GM18526 (cell line): ENCODE results near the gene TMEM204.

Source experiments
- POLR2A ChIP-seq: IDR thresholded peaks from 3 replicates; pipeline ENCODE4 v1.6.1; 2011; ENCODE audit not compliant: insufficient read length; ENCODE audit errors: extremely low read depth

The TMEM204 gene

GRCh38 chr16:1552129-1552528 lies 18.7 kb downstream of the TMEM204 start:
- TF ChIP-seq POLR2A: no peak

- no peak for TF ChIP-seq POLR2A
Observed at GRCh38 chr16:1553946-1554825, 20.7 kb downstream of the TMEM204 start.

GRCh38 chr16:1554826-1555445 lies 21.5 kb downstream of the TMEM204 start:
- TF ChIP-seq POLR2A: no peak

GRCh38 chr16:1556254-1556653 lies 22.8 kb downstream of the TMEM204 start:
- no peak for TF ChIP-seq POLR2A

GRCh38 chr16:1557074-1557473 lies 23.6 kb downstream of the TMEM204 start:
- TF ChIP-seq POLR2A: no peak

GRCh38 chr16:1557576-1557975 lies 24.1 kb downstream of the TMEM204 start:
- TF ChIP-seq POLR2A: no peak

GRCh38 chr16:1559446-1559975 lies 26.0 kb downstream of the TMEM204 start:
- no peak for TF ChIP-seq POLR2A

- no peak for TF ChIP-seq POLR2A
Observed at GRCh38 chr16:1560153-1560552, 26.7 kb downstream of the TMEM204 start.

GRCh38 chr16:1560866-1561265 lies 27.4 kb downstream of the TMEM204 start:
- TF ChIP-seq POLR2A: no peak

GRCh38 chr16:1561266-1561665 lies 27.8 kb downstream of the TMEM204 start:
- no peak for TF ChIP-seq POLR2A

GRCh38 chr16:1561836-1562235 lies 28.4 kb downstream of the TMEM204 start:
- TF ChIP-seq POLR2A: no peak

- no peak for TF ChIP-seq POLR2A
Observed at GRCh38 chr16:1563786-1564185, 30.3 kb downstream of the TMEM204 start.

GRCh38 chr16:1564325-1564724 lies 30.9 kb downstream of the TMEM204 start:
- no peak for TF ChIP-seq POLR2A

GRCh38 chr16:1565083-1565805 lies 31.8 kb downstream of the TMEM204 start:
- no peak for TF ChIP-seq POLR2A

- TF ChIP-seq POLR2A: no peak
Observed at GRCh38 chr16:1567988-1568387, 34.5 kb downstream of the TMEM204 start.
